Fibroblast of lung (primary cell): Measurements from ENCODE around the gene KCNN3. TPM values are rescaled to one million over a fixed set of nuclear protein-coding genes. Genes with fewer than 3 reads are reported as not detected.

Experiments
- DNase-seq, 2 donors: peaks; one replicate each; pipeline versions ENCODE4 v3.0.0 to v3.0.0-alpha.2; 2010; ENCODE audit warnings: low read depth in 2 of 2
- H2AFZ ChIP-seq: 2 replicates; pipeline ENCODE4 v1.5.1; 2012; ENCODE audit warnings: low read length, control low read depth, inconsistent platforms
- H3K27ac ChIP-seq: 2 replicates; pipeline ENCODE4 v1.5.1; 2011; ENCODE audit warnings: low read length, control low read depth; ENCODE audit not compliant: insufficient read depth
- H3K27me3 ChIP-seq: 2 replicates; pipeline ENCODE4 v1.5.1; 2011; ENCODE audit warnings: mild to moderate bottlenecking, low read length; ENCODE audit not compliant: control insufficient read depth, insufficient read depth
- H3K36me3 ChIP-seq: 2 replicates; pipeline ENCODE4 v1.5.1; 2011; ENCODE audit warnings: low read length; ENCODE audit not compliant: control insufficient read depth, insufficient read depth
- H3K4me1 ChIP-seq: 2 replicates; pipeline ENCODE4 v1.5.1; 2011; ENCODE audit warnings: low read length; ENCODE audit not compliant: control insufficient read depth, insufficient read depth; ENCODE audit errors: extremely low read depth
- H3K4me2 ChIP-seq: 2 replicates; pipeline ENCODE4 v1.5.1; 2011; ENCODE audit warnings: low read length, control low read depth; ENCODE audit not compliant: insufficient read depth; ENCODE audit errors: extremely low read depth
- H3K4me3 ChIP-seq, 4 experiments: fragments of 200-600 bp in 1 of 4; sonication (generic) in 1 of 4; replicated peaks in 1 of 4; 2 replicates each; pipeline ENCODE4 v1.5.1; 2011 to 2016; ENCODE audit warnings: low read length in 4 of 4, low read depth in 3 of 4, mild to moderate bottlenecking in 3 of 4, control low read depth in 2 of 4, inconsistent platforms in 1 of 4, mixed read lengths in 1 of 4; ENCODE audit not compliant: insufficient read depth in 1 of 4; ENCODE audit errors: control extremely low read depth in 1 of 4
- H3K79me2 ChIP-seq: 2 replicates; pipeline ENCODE4 v1.5.1; 2012; ENCODE audit warnings: mild to moderate bottlenecking, low read length, inconsistent platforms; ENCODE audit not compliant: control insufficient read depth, insufficient read depth
- H3K9ac ChIP-seq: 2 replicates; pipeline ENCODE4 v1.5.1; 2011; ENCODE audit warnings: mild to moderate bottlenecking, low read length, control low read depth; ENCODE audit not compliant: insufficient read depth
- H3K9me3 ChIP-seq: 2 replicates; pipeline ENCODE4 v1.5.1; 2012; ENCODE audit warnings: low read depth, low read length; ENCODE audit not compliant: control insufficient read depth, insufficient read depth
- H4K20me1 ChIP-seq: 2 replicates; pipeline ENCODE4 v1.5.1; 2011; ENCODE audit warnings: low read length; ENCODE audit not compliant: control insufficient read depth, insufficient read depth; ENCODE audit errors: extremely low read depth
- CTCF ChIP-seq, 2 donors: IDR thresholded peaks in 1 of 2; conservative IDR thresholded peaks in 1 of 2; 1 replicate in 1 of 2; 2 replicates in 1 of 2; pipeline ENCODE4 v1.5.1; 2011 to 2012; ENCODE audit warnings: low read length in 2 of 2, control low read depth in 1 of 2, inconsistent platforms in 1 of 2, low read depth in 1 of 2, mild to moderate bottlenecking in 1 of 2
- EZH2 ChIP-seq: IDR thresholded peaks from 2 replicates; pipeline ENCODE4 v1.5.1; 2012; ENCODE audit warnings: low read length, control low read depth, mild to moderate bottlenecking; ENCODE audit errors: missing control alignments
- polyA plus RNA-seq, 2 donors: library from polyadenylated mRNA; depleted of rRNA in 1 of 2; stranded (reverse) in 1 of 2; unstranded in 1 of 2; fragments of >200 nt; gene quantifications; 2 replicates each; pipeline ENCODE4 v1.2.1, GENCODE V29; 2011 to 2012; ENCODE audit warnings: missing spikeins in 1 of 2
- total RNA-seq: library from RNA; depleted of rRNA; stranded (reverse); fragments of >200 nt; gene quantifications from 2 replicates; pipeline ENCODE4 v1.2.1, GENCODE V29; 2014

The KCNN3 gene
- total and polyA plus RNA-seq, 2 donors (not counting 1 experiment from before 2014, with no cell fraction given), result not detected

- DNase-seq, result peak; percentile 32 to 69
- H2AFZ ChIP-seq, result no peak overlapping the region
- H3K27ac ChIP-seq, result no peak overlapping the region
- H4K20me1 ChIP-seq, result no peaks in the 10 kb centered on the region
- H3K4me1 ChIP-seq, result no peaks in the 10 kb centered on the region
- no peaks in the 10 kb centered on the region for H3K36me3 ChIP-seq
- H3K9me3 ChIP-seq, result no peaks in the 10 kb centered on the region
- no peak overlapping the region for H3K4me2 ChIP-seq
- TF ChIP-seq CTCF (conservative IDR thresholded peaks at IDR 0.05 in 1 of 2, IDR thresholded peaks at IDR 0.05 in 1 of 2; ENCODE audit: low read depth in 1 of 2, low read length in 2 of 2), result peak; percentile 33 to 74
- no peak for TF ChIP-seq EZH2
- H3K79me2 ChIP-seq, result no peaks in the 10 kb centered on the region
- H3K4me3 ChIP-seq, result no peak overlapping the region
- no peak overlapping the region for H3K9ac ChIP-seq
- peaks cover 29% of the 10 kb centered on the region for H3K27me3 ChIP-seq
Measured at GRCh38 chr1:154863315-154864174, 6.5 kb downstream of the KCNN3 start.

GRCh38 chr1:154862907-154863306 lies 7.2 kb downstream of the KCNN3 start:
- H3K27ac ChIP-seq, result no peak overlapping the region
- TF ChIP-seq CTCF (conservative IDR thresholded peaks at IDR 0.05 in 1 of 2, IDR thresholded peaks at IDR 0.05 in 1 of 2; ENCODE audit: low read depth in 1 of 2, low read length in 2 of 2), result no peak
- no peak for TF ChIP-seq EZH2
- H3K9ac ChIP-seq, result no peak overlapping the region
- no peak for DNase-seq
- H4K20me1 ChIP-seq, result no peaks in the 10 kb centered on the region
- H3K27me3 ChIP-seq, result peaks cover 23% of the 10 kb centered on the region
- H3K36me3 ChIP-seq, result no peaks in the 10 kb centered on the region
- H2AFZ ChIP-seq, result no peak overlapping the region
- H3K4me2 ChIP-seq, result no peak overlapping the region
- H3K4me3 ChIP-seq, result no peak overlapping the region
- no peaks in the 10 kb centered on the region for H3K4me1 ChIP-seq
- no peaks in the 10 kb centered on the region for H3K9me3 ChIP-seq
- H3K79me2 ChIP-seq, result no peaks in the 10 kb centered on the region

- Histone ChIP-seq H2AFZ (no peak overlapping the region), H3K27me3 (peaks cover 19% of the 10 kb centered on the region), H3K9ac (no peak overlapping the region), H3K36me3 (no peaks in the 10 kb centered on the region), H3K4me1 (no peaks in the 10 kb centered on the region), H3K4me3 (no peak overlapping the region), H3K4me2 (no peak overlapping the region), H4K20me1 (no peaks in the 10 kb centered on the region), H3K9me3 (no peaks in the 10 kb centered on the region), H3K27ac (no peak overlapping the region), H3K79me2 (no peaks in the 10 kb centered on the region)
- no peak for TF ChIP-seq EZH2
- no peak for TF ChIP-seq CTCF (conservative IDR thresholded peaks at IDR 0.05 in 1 of 2, IDR thresholded peaks at IDR 0.05 in 1 of 2; ENCODE audit: low read depth in 1 of 2, low read length in 2 of 2)
- peak; percentile 44 to 71 for DNase-seq
Measured at GRCh38 chr1:154861607-154862094, 8.4 kb downstream of the KCNN3 start.
